GM19238 (cell line): ENCODE results near the gene DNALI1.
"Not testable (repeated sequence)": the region's sequence is repeated elsewhere in the genome, so short reads cannot be mapped to it uniquely, and the experiment has no call there.

Source experiments
- DNase-seq: peaks from one replicate; pipeline ENCODE4 v3.0.0; 2011; ENCODE audit warnings: low spot score; ENCODE audit not compliant: insufficient read length

The DNALI1 gene

DNA sequence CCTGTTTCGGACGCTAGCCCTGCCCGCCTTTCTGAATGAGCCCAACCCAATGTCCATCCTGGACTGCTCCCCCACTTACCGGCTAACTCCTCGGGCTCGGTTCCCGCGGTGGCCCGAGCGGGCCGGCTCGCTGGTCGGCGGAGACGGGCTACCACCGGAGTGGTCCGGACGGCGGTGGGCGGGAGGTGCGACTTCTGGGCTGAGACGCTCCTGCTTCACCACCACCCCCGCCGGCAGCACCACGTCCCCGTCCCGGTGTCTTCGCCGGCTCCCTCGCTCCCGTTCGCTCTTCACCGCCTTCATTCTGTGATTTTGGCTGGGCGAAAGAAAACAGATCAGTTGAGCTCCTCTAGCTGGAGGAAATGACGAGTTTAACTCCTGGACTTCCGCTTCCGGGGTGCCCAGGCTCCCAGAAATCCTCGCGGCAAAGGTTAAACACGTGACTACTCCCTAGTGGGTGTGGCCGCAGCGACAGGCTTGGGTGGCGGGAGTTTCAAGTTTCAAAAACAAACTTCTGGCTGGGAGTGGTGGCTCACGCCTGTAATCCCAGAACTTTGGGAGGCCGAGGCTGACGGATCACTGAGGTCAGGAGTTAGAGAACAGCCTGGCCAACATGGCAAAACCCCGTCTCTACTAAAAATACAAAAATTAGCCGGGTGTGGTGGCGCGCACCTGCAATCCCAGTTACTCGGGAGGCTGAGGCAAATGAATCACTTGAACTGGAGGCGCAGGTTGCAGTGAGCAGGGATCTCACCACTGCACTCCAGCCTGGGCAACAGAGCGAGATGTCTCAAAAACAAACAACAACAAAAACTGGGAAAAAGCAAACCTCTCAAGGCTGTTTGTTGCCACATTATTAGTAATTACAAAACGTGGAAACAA is 2.6 kb upstream of the DNALI1 start, which contains the start of gene SNIP1:
TSS of gene SNIP1 (minus strand) at position 367 of the 882 bp plus-strand sequence. CDS start at position 303, 64 bp downstream.
- DNase-seq = peak; percentile 95

DNA sequence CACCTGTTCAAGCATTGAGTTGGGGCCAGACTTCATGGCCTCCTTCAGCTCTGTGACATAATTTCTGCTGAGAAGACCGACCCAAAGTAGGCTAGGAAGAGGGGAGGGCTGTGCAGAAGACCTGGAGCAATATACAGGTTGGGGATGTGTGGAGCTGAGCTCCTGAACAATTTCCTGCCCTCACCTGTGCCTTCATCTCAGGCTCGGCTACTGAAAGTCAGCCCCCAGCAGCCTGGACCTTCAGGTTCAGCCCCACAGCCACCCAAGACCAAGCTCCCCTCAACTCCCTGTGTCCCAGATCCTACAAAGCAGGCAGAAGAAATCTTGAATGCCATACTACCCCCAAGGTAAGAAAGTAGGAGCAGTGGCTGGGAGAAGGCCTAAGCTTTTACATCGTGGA is 662 bp downstream of the DNALI1 start:
- no peak for DNase-seq

DNA sequence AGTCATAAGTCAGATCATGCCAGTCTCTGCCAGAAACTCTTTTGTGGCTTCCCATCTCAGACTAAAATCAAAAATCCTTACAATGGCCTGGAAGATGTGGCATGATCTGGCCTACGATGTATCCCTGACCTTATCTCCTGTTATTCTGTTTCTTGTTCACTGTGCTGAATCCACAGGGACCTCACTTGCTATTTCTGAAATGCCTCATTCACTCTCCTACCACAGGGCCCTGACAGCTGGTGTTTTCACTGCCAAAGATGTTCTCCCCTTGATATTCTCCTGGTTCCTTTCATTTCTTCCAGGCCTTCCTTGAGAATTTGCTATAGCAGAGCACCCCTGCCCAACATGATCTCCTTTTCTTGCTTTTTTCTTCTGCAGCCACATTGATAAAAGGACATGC is 1.7 kb downstream of the DNALI1 start:
- no peak for DNase-seq

GRCh38 chr1:37559080-37559479 is 2.3 kb downstream of the DNALI1 start:
- no peak for DNase-seq

DNA sequence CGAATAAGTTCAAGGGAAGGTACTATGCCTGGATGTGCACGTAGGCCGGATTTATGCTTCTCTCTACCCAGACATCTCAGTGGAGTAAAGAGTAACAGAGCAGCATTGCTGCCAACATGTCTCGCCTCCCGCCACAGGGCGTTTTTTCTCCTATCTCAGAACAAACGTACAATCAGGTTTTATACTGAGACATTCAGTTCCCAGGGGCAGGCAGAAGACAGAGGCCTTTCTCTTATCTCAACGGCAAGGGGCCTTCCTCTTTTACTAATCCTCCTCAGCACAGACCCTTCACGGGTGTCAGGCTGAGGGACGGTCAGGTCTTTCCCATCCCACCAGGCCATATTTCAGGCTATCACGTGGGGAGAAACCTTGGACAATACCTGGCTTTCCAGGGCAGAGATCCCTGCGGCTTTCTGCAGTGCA is 3.2 kb downstream of the DNALI1 start:
- not testable (repeated sequence) for DNase-seq

DNA sequence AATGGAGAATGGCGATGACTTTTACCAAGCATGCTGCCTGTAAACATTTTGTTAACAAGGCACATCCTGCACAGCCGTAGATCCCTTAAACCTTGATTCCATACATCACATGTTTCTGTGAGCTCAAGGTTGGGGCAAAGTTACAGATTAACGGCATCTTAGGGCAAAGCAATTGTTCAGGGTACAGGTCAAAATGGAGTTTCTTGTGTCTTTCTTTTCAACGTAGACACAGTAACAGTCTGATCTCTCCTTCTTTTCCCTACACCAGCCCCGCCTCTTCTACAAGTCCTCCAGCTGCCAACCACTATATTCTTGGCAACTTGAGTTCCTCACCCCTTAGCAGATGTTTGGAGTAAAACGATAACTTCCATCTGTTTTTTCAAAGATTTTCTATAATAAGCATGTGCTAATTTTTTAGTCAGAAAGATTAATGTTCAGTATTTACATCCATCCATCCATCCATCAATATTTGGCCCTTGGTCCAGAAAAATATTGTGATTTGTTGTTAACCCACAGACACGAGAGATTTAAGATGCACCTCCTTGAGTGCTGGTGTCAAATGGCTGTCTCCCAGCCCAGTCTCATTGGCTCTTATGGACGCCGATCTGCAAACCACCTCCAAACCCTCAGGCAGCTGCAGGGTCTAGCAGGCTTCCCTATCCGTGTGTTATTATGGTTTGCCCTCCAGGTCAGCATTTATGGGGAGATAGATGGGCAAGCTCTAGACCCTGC is 3.8 kb downstream of the DNALI1 start:
- DNase-seq = no peak

GRCh38 chr1:37561133-37562132 is 4.7 kb downstream of the DNALI1 start:
- DNase-seq = peak; percentile 34

DNA sequence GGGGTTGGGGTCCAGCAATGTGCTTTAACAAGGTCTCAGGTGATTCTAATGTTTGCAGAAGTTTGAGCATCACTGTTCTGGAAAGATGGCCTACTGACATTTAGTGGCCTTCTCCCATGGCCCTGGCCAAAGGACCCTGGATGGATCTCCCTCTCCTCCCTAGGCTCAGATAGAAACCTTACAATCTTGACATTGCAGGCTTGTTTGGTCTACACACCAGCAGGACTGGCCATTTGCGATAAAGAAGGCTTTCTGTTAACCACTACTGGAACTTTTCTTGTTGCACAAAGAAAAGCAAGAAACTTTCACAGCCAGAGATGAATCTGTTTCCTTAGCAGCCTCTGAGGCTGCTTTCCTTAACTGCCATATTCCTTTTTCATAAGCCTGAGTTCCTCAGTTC is 6.2 kb downstream of the DNALI1 start:
- no peak for DNase-seq

GRCh38 chr1:37564892-37565291 is 8.2 kb downstream of the DNALI1 start:
- DNase-seq = no peak

DNA sequence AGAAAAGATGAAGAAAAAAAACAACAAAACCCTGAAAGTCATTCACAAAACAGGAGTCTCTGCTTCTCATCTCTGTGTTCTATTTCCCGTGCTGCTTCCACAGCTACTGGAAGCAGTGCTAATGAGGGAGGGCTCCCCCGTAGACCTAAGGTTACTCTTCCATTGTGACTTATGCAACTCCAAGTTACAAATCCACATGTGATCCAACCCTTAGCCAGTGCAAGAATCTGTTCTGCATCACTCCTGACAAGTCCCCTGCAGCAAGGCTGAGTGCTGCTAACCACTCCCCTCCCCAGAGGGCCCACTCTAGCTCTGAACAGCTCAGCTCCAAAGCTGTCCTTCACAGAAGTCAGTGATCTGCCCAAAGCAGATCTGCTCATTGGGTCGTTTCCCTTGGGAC is 10.3 kb downstream of the DNALI1 start:
- no peak for DNase-seq

GRCh38 chr1:37570528-37571334 is 14.0 kb downstream of the DNALI1 start:
- DNase-seq = no peak

DNA sequence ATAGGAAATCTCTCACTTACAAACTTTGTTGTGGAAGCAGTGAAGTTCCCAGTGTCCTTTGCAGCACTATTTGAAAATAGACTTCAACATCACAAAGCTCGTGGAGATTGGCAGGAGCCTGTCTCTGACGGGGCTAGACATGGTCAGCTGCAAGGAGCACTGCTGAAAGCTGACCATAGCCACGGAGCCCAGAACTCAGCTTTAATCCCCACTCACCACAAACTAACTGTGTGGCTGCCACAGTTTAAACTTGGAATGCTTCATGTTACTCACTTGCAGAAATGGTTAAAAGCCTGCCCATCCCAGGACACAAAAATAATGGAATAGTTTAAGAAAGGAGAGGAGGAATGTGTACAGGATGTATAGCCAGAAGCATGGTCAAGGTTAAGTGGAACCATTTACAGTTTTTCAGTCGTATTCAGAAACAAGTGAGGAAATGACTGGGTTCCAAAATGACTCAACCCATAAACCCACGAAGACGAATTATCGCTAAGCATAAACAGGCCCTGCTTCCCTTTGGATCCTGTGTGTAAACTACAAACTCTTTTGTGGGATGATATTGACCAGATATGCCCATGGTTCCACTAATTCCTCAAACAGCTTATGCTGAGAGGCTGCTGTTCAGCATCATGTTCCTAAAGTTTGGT is 18.2 kb downstream of the DNALI1 start:
- no peak for DNase-seq

GRCh38 chr1:37575692-37576091 is 19.0 kb downstream of the DNALI1 start:
- DNase-seq = no peak

DNA sequence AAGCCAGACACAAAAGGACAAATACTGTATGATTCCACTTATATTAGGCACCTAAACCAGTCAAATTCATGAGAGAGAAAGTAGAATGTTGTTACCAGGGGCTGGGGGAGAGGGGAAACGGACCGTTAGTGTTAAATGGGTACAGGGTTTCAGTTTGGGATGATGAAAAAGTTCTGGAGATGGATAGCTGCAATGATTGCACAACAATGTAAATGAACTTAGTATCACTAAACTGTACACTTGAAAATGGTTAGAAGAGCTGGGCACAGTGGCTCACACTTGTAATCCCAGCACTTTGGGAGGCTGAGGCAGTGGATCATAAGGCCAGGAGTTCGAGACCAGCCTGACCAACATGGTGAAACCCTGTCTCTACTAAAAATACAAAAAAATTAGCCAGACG is 27.8 kb downstream of the DNALI1 start:
- not testable (repeated sequence) for DNase-seq

DNA sequence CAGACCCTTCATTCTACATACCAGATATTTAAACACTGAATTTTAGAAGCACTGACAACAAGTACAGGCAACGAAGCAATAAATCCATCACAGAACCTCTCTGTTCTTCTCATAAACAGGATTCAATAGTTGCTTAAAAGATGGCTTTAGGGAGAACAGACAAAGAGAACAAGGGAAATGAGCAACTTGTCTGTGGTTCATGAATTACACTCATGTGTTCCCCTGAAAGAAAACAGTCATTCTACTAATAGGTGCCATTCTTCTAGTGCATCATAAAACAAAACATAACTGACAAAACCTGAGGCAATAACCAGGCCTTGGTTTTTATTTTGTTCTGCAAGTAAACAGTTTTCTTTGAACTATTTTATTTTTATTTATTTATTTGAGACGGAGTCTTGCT is 32.2 kb downstream of the DNALI1 start:
- no peak for DNase-seq

- DNase-seq = no peak
Observed at GRCh38 chr1:37593726-37594125, 37.0 kb downstream of the DNALI1 start.

DNA sequence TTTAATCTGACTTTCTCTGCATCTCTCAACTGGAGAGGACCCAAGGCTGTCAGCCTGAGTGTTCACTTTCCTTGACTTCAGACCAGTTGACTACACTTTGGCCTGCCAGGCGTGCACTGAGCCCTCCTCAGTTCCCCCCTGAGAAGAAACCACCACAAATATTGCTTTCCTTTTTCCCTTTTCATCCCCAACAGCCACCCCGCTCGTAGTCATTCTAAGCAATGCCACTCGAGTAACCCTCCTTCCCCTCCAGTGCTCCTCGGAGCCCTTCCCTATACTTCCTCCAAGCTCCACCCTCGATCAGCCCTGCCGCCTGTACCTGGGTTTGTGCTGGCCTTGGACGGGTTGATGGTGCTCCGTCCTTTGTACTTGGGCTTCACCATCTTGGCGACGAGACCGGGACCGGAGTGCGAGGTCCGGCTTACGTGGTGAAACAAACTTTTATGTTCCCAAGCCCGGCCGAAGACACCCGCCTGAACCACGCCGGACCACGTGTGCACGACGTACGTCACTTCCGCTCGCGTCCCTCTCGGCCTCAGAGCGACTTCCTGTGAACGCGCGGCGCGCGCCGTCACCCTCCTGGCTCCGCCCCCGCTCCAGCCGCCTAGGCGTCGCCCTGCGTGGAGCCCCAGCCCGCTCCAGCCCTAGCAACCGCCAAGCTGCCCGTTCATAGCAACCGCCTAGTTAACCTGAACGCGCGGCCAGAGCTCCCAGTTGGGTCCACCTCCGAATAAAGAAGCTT is 38.9 kb downstream of the DNALI1 start, which contains the start of gene GNL2:
TSS of gene GNL2 (minus strand) at position 498 of the 742 bp plus-strand sequence. CDS start at position 383, 115 bp downstream.
- DNase-seq = peak; percentile 98

DNA sequence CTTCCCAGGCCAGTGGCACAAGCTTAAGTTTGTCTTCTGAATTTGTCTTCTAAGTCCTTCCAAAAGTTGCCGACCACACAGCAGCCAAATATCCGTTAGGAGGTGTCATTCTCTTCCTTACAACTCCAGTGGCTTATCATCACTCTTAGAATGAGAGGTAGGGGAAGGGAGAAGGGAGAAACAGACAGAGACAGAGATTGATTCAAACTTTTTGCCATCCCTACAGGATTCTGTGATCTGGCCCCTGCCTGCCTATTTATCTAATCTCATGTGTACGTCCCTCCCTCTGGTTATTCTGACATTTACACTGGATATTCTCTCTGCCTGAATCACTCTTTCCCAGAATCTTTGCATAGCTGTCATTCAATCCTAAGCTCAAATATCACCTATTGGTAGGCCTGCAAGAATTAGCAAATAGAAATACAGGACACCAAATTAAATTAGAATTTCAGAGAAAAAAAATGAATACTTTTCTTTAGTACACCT is 39.5 kb downstream of the DNALI1 start:
- no peak for DNase-seq

DNA sequence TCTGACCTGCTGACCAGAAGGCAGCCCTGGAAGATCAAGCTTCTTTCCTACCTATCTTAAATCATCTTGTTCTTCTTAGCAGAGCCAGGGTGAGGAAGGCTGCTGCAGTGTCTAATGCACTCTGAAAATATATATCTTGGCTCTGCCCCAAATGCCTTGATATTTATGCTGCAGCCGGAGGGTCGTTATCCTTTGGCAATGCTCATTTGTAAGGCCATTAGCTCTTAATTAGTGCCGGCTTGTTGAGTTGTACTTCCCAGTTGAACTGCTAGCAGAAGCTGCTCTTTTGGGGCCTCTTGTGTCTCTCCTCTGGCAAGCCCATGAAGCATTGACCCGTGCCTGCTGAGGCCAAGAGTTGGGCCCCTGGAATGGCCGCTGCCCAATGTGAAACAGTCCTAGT is 43.2 kb downstream of the DNALI1 start:
- no peak for DNase-seq
